OCI-LY3 (cell line): ENCODE results near the gene ABCC6.

Experiments used
- EZH2phosphoT487 ChIP-seq: fragments of 200-600 bp; shearing (Covaris generic); IDR thresholded peaks from 2 replicates; pipeline ENCODE4 v1.6.1; 2018; ENCODE audit warnings: antibody characterized with exemption, mixed run types, low read depth
- TF ChIP-seq, protein P1 (sequence below): fragments of 200-600, 300-600 bp; sonication (generic); IDR thresholded peaks from 2 replicates; pipeline ENCODE4 v1.5.1; 2014; ENCODE audit warnings: antibody characterized with exemption, low read length, low read depth

DNA sequence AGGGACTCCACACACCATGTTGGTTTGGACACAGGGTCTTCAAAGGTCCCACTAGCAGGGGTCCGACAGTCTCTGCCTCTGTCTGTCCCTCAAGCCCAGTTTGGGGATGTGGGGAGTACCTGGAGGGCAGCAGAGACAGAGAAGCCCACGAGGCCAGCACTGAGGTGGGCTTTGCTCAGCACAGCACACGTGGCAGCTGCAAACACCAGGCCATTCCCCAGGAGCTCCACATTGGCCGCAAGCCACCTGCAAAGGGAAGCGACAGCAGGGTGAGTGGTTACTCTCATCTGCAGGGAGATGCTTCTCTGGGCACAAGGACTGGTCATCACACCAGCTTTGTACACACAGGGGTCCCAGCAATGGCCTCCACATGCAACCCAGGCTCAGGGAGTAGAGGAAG lies 62.0 kb downstream of the ABCC6 start:
- TF ChIP-seq EZH2phosphoT487: no peak
- TF ChIP-seq, protein P1, sequence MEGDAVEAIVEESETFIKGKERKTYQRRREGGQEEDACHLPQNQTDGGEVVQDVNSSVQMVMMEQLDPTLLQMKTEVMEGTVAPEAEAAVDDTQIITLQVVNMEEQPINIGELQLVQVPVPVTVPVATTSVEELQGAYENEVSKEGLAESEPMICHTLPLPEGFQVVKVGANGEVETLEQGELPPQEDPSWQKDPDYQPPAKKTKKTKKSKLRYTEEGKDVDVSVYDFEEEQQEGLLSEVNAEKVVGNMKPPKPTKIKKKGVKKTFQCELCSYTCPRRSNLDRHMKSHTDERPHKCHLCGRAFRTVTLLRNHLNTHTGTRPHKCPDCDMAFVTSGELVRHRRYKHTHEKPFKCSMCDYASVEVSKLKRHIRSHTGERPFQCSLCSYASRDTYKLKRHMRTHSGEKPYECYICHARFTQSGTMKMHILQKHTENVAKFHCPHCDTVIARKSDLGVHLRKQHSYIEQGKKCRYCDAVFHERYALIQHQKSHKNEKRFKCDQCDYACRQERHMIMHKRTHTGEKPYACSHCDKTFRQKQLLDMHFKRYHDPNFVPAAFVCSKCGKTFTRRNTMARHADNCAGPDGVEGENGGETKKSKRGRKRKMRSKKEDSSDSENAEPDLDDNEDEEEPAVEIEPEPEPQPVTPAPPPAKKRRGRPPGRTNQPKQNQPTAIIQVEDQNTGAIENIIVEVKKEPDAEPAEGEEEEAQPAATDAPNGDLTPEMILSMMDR: no peak
